SK-N-SH (cell line): ENCODE measurements around the gene KLHL25. TPM values are rescaled to one million over a fixed set of nuclear protein-coding genes. Genes with fewer than 3 reads are reported as not detected.

Source experiments
- CTCF ChIA-PET: fragments of 300-600, 350-600 bp; formaldehyde crosslinking; extraction: SDS; loops from one replicate; lab custom pipeline; 2021; lab: Yijun Ruan, JAX
- POLR2A ChIA-PET: fragments of 350-600 bp; sonication (Branson Sonifier 250); formaldehyde crosslinking; extraction: SDS; loops from one replicate; lab custom pipeline; 2020; ENCODE audit warnings: antibody characterized with exemption, inconsistent platforms; lab: Yijun Ruan, JAX
- DNase-seq: peaks from one replicate; pipeline ENCODE4 v3.0.0; 2012
- H2AFZ ChIP-seq: fragments of 200-600 bp; sonication (generic); 2 replicates; pipeline ENCODE4 v1.8.1; 2016; ENCODE audit warnings: antibody characterized with exemption, mild to moderate bottlenecking, low read depth
- H3F3A ChIP-seq: fragments of 200-600 bp; sonication (generic); replicated peaks from 2 replicates; pipeline ENCODE3; 2016; ENCODE audit warnings: antibody characterized with exemption, mild to moderate bottlenecking; ENCODE audit not compliant: insufficient read depth
- H3K27ac ChIP-seq, 2 experiments: fragments of 200-500 bp in 1 of 2; fragments of 200-600 bp in 1 of 2; sonication (Bioruptor generic) in 1 of 2; sonication (generic), shearing (Covaris generic) in 1 of 2; 2 replicates each; pipeline versions ENCODE4 v1.5.1 to v1.6.1; 2014 to 2016; ENCODE audit warnings: low read depth in 2 of 2, inconsistent platforms in 1 of 2, low read length in 1 of 2, mild to moderate bottlenecking in 1 of 2, mixed read lengths in 1 of 2
- H3K27me3 ChIP-seq: fragments of 200-600 bp; sonication (generic), shearing (Covaris generic); 2 replicates; pipeline ENCODE4 v1.6.1; 2016; ENCODE audit warnings: mixed run types; ENCODE audit not compliant: insufficient read depth
- H3K36me3 ChIP-seq, 2 experiments: fragments of 200-500 bp in 1 of 2; fragments of 200-600 bp in 1 of 2; sonication (Bioruptor generic) in 1 of 2; sonication (generic) in 1 of 2; replicated peaks in 1 of 2; 2 replicates each; pipeline versions ENCODE3 to v1.5.1; 2014 to 2016; ENCODE audit warnings: low read length in 1 of 2, mild to moderate bottlenecking in 1 of 2; ENCODE audit not compliant: insufficient read depth in 2 of 2, control insufficient read depth in 1 of 2
- H3K4me1 ChIP-seq, 2 experiments: fragments of 200-500 bp in 1 of 2; fragments of 200-600 bp in 1 of 2; sonication (Bioruptor generic) in 1 of 2; sonication (generic), shearing (Covaris generic) in 1 of 2; 2 replicates each; pipeline versions ENCODE4 v1.5.1 to v1.6.1; 2014 to 2016; ENCODE audit warnings: low read depth in 1 of 2, low read length in 1 of 2, mixed run types in 1 of 2; ENCODE audit not compliant: insufficient read depth in 2 of 2, control insufficient read depth in 1 of 2
- H3K4me2 ChIP-seq: fragments of 200-600 bp; sonication (generic), shearing (Covaris generic); 2 replicates; pipeline ENCODE4 v1.6.1; 2017; ENCODE audit warnings: mixed run types
- H3K4me3 ChIP-seq, 2 experiments: fragments of 200-500 bp in 1 of 2; fragments of 200-600 bp in 1 of 2; sonication (Bioruptor generic) in 1 of 2; sonication (generic), shearing (Covaris generic) in 1 of 2; 2 replicates each; pipeline versions ENCODE4 v1.5.1 to v1.8.1; 2014 to 2016; ENCODE audit warnings: low read depth in 2 of 2, inconsistent platforms in 1 of 2, low read length in 1 of 2, mild to moderate bottlenecking in 1 of 2, mixed read lengths in 1 of 2, moderate library complexity in 1 of 2
- H3K79me2 ChIP-seq: fragments of 200-600 bp; sonication (generic); 2 replicates; pipeline ENCODE4 v1.8.1; 2017; ENCODE audit warnings: mild to moderate bottlenecking; ENCODE audit not compliant: insufficient read depth
- H3K9ac ChIP-seq: fragments of 200-600 bp; sonication (generic); 2 replicates; pipeline ENCODE4 v1.6.1; 2017; ENCODE audit warnings: mixed run types
- H3K9me2 ChIP-seq: fragments of 200-600 bp; sonication (generic); 2 replicates; pipeline ENCODE4 v1.6.1; 2017; ENCODE audit warnings: mixed run types
- H3K9me3 ChIP-seq: fragments of 200-600 bp; sonication (generic); 2 replicates; pipeline ENCODE4 v1.6.1; 2017; ENCODE audit warnings: mixed run types, mild to moderate bottlenecking, moderate library complexity
- H4K20me1 ChIP-seq: fragments of 200-600 bp; sonication (generic); 2 replicates; pipeline ENCODE4 v1.6.1; 2017; ENCODE audit warnings: mild to moderate bottlenecking, mixed run types; ENCODE audit not compliant: insufficient read depth
- CHD2 ChIP-seq: fragments of 150-350 bp; IDR thresholded peaks from 2 replicates; pipeline ENCODE4 v1.6.1; 2018; ENCODE audit warnings: low read length; ENCODE audit not compliant: partially characterized antibody
- EP300 ChIP-seq, 2 experiments: IDR thresholded peaks; 2 replicates each; pipeline versions ENCODE4 v1.4.0 to v1.6.1; 2012; ENCODE audit warnings: borderline replicate concordance in 1 of 2, low read depth in 1 of 2, low read length in 1 of 2
- JUND ChIP-seq: IDR thresholded peaks from 2 replicates; pipeline ENCODE4 v1.4.0; 2012
- MEF2A ChIP-seq: IDR thresholded peaks from 2 replicates; pipeline ENCODE4 v1.4.0; 2012; ENCODE audit warnings: low read depth, borderline replicate concordance
- MXI1 ChIP-seq: IDR thresholded peaks from 2 replicates; pipeline ENCODE4 v1.6.1; 2012; ENCODE audit warnings: mild to moderate bottlenecking, low read depth, low read length, improper control_type of control experiment
- NFIC ChIP-seq: IDR thresholded peaks from 2 replicates; pipeline ENCODE4 v1.4.0; 2012; ENCODE audit warnings: borderline replicate concordance
- REST ChIP-seq: IDR thresholded peaks from 2 replicates; pipeline ENCODE4 v1.6.1; 2012; ENCODE audit warnings: mild to moderate bottlenecking, low read depth, low read length, moderate library complexity
- RXRA ChIP-seq: IDR thresholded peaks from 2 replicates; pipeline ENCODE4 v1.4.0; 2012; ENCODE audit warnings: low read depth, mild to moderate bottlenecking, borderline replicate concordance
- SMC3 ChIP-seq: IDR thresholded peaks from 2 replicates; pipeline ENCODE4 v1.6.1; 2012; ENCODE audit warnings: low read depth, low read length, improper control_type of control experiment
- TAF1 ChIP-seq: IDR thresholded peaks from 2 replicates; pipeline ENCODE4 v1.6.1; 2012; ENCODE audit warnings: low read depth, mild to moderate bottlenecking, low read length, moderate library complexity, borderline replicate concordance
- TCF12 ChIP-seq: IDR thresholded peaks from 2 replicates; pipeline ENCODE4 v1.4.0; 2012
- WGBS: methylation state at CpG from one replicate; pipeline ENCODE4 v1.1.6; 2017; ENCODE audit warnings: low lambda C conversion rate; 5-methylcytosine and 5-hydroxymethylcytosine counted together
- polyA plus RNA-seq, 3 experiments: library from polyadenylated mRNA; depleted of rRNA; stranded (reverse); fragments of >200 nt; gene quantifications; 2 replicates each; pipeline ENCODE4 v1.2.3, GENCODE V29; 2012
- TF ChIP-seq, protein P1 (sequence below): fragments of 150-350 bp; IDR thresholded peaks from 2 replicates; pipeline ENCODE4 v1.6.1; 2016; ENCODE audit warnings: mild to moderate bottlenecking, low read depth, low read length
- TF ChIP-seq, protein P2 (sequence below): IDR thresholded peaks from 2 replicates; pipeline ENCODE4; 2012
- TF ChIP-seq, protein P3 (sequence below): fragments of 150-350 bp; IDR thresholded peaks from 2 replicates; pipeline ENCODE4 v1.6.1; 2017; ENCODE audit warnings: antibody characterized with exemption, low read length, low read depth, borderline replicate concordance
- TF ChIP-seq, protein P4 (sequence below): IDR thresholded peaks from 2 replicates; pipeline ENCODE4 v1.4.0; 2012; ENCODE audit warnings: low read depth

The KLHL25 gene
- polyA plus RNA-seq, 1 of the 3 experiments (the other 2 are of a cell fraction), result 4.5 TPM

DNA sequence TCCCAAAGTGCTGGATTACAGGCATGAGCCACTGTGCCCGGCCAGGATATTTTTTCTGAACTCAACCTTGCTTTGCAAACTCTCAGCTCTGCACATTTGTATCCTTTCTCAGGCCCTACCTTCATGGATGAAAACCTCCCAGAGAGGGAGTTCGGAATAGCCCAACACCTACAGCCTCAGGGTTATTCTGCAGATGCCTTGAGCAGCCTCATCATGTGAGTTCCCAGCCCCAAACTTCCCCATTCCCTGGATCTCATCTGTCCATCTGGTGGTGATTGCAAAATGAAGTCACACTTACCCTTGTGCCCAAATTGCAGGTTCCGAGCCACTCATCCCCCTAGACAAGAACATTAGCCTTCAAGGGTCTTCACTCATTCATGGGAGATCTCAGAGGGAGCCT lies 39.9 kb upstream of the KLHL25 start:
- Histone ChIP-seq H3K4me3 (no peak overlapping the region), H4K20me1 (no peaks in the 10 kb centered on the region), H3K9me2 (no peaks in the 10 kb centered on the region), H3K27ac (no peak overlapping the region), H3K4me1 (peaks cover 0 to 17% of the 10 kb centered on the region in 2 experiments; a peak in 1 of 4 replicates), H3K36me3 (no peaks in the 10 kb centered on the region), H3K9me3 (no peaks in the 10 kb centered on the region), H2AFZ (no peak overlapping the region), H3K9ac (no peak overlapping the region), H3K4me2 (no peak overlapping the region), H3K27me3 (no peaks in the 10 kb centered on the region; the same call in 1 of the 2 replicates), H3K79me2 (no peaks in the 10 kb centered on the region), H3F3A (no peaks in the 10 kb centered on the region)
- POLR2A ChIA-PET, result no interaction called here
- no peak for DNase-seq
- 67% methylated on average over 3 of the region's 3 CpGs for WGBS
- CTCF ChIA-PET, result interaction anchor here (17.1 kb wide), 1 partner anchor 104 kb away, joined by 201 read pairs; no protein-coding TSS in a partner anchor
- TF ChIP-seq MEF2A (no peak), TCF12 (no peak), SMC3 (no peak), REST (no peak)

- H3K79me2 ChIP-seq, result no peaks in the 10 kb centered on the region
- H3F3A ChIP-seq, result no peaks in the 10 kb centered on the region
- no peak overlapping the region for H3K4me2 ChIP-seq
- H3K4me3 ChIP-seq, result no peak overlapping the region
- no peaks in the 10 kb centered on the region; the same call in 1 of the 2 replicates for H3K27me3 ChIP-seq
- no peak for DNase-seq
- no peaks in the 10 kb centered on the region for H3K9me2 ChIP-seq
- H3K9me3 ChIP-seq, result no peaks in the 10 kb centered on the region
- ChIA-PET CTCF (interaction anchor here (0.6 to 17.1 kb wide), 13 partner anchors 9 to 535 kb away, joined by 3 to 201 read pairs (median 4); no protein-coding TSS in a partner anchor), POLR2A (no interaction called here)
- H3K9ac ChIP-seq, result no peak overlapping the region
- no peaks in the 10 kb centered on the region for H4K20me1 ChIP-seq
- no peak overlapping the region for H2AFZ ChIP-seq
- no peak overlapping the region for H3K27ac ChIP-seq
- WGBS, result 83% methylated on average over 1 of the region's 4 CpGs
- H3K36me3 ChIP-seq, result no peaks in the 10 kb centered on the region
- peaks cover 0 to 20% of the 10 kb centered on the region in 2 experiments; a peak in 1 of 4 replicates for H3K4me1 ChIP-seq
- TF ChIP-seq, protein P1, sequence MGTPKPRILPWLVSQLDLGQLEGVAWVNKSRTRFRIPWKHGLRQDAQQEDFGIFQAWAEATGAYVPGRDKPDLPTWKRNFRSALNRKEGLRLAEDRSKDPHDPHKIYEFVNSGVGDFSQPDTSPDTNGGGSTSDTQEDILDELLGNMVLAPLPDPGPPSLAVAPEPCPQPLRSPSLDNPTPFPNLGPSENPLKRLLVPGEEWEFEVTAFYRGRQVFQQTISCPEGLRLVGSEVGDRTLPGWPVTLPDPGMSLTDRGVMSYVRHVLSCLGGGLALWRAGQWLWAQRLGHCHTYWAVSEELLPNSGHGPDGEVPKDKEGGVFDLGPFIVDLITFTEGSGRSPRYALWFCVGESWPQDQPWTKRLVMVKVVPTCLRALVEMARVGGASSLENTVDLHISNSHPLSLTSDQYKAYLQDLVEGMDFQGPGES, result no peak
- TF ChIP-seq MEF2A (no peak), TAF1 (no peak), REST (no peak), RXRA (no peak), EP300 (IDR thresholded peaks at IDR 0.05; ENCODE audit: borderline replicate concordance in 1 of 2, low read depth in 1 of 2, low read length in 1 of 2) (no peak), MXI1 (no peak), CHD2 (no peak), SMC3 (no peak), NFIC (no peak), JUND (no peak)
- TF ChIP-seq, protein P2, sequence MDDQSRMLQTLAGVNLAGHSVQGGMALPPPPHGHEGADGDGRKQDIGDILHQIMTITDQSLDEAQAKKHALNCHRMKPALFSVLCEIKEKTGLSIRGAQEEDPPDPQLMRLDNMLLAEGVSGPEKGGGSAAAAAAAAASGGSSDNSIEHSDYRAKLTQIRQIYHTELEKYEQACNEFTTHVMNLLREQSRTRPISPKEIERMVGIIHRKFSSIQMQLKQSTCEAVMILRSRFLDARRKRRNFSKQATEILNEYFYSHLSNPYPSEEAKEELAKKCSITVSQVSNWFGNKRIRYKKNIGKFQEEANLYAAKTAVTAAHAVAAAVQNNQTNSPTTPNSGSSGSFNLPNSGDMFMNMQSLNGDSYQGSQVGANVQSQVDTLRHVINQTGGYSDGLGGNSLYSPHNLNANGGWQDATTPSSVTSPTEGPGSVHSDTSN, result no peak
- TF ChIP-seq, protein P3, sequence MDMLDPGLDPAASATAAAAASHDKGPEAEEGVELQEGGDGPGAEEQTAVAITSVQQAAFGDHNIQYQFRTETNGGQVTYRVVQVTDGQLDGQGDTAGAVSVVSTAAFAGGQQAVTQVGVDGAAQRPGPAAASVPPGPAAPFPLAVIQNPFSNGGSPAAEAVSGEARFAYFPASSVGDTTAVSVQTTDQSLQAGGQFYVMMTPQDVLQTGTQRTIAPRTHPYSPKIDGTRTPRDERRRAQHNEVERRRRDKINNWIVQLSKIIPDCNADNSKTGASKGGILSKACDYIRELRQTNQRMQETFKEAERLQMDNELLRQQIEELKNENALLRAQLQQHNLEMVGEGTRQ, result no peak
- TF ChIP-seq, protein P4, sequence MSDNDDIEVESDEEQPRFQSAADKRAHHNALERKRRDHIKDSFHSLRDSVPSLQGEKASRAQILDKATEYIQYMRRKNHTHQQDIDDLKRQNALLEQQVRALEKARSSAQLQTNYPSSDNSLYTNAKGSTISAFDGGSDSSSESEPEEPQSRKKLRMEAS, result no peak
Measured at GRCh38 chr15:85832394-85832793, 37.7 kb upstream of the KLHL25 start.
